ENCODE results near the gene CEBPB.

The CEBPB gene

GRCh38 chr20:50233325-50234212 lies 42.9 kb downstream of the CEBPB start:
- no peak overlapping the region for H3K27ac ChIP-seq
- no peak for TF ChIP-seq ZFX (IDR thresholded peaks at IDR 0.05)
- TF ChIP-seq, protein P1, sequence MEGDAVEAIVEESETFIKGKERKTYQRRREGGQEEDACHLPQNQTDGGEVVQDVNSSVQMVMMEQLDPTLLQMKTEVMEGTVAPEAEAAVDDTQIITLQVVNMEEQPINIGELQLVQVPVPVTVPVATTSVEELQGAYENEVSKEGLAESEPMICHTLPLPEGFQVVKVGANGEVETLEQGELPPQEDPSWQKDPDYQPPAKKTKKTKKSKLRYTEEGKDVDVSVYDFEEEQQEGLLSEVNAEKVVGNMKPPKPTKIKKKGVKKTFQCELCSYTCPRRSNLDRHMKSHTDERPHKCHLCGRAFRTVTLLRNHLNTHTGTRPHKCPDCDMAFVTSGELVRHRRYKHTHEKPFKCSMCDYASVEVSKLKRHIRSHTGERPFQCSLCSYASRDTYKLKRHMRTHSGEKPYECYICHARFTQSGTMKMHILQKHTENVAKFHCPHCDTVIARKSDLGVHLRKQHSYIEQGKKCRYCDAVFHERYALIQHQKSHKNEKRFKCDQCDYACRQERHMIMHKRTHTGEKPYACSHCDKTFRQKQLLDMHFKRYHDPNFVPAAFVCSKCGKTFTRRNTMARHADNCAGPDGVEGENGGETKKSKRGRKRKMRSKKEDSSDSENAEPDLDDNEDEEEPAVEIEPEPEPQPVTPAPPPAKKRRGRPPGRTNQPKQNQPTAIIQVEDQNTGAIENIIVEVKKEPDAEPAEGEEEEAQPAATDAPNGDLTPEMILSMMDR (conservative IDR thresholded peaks at IDR 0.05), result no peak

DNA sequence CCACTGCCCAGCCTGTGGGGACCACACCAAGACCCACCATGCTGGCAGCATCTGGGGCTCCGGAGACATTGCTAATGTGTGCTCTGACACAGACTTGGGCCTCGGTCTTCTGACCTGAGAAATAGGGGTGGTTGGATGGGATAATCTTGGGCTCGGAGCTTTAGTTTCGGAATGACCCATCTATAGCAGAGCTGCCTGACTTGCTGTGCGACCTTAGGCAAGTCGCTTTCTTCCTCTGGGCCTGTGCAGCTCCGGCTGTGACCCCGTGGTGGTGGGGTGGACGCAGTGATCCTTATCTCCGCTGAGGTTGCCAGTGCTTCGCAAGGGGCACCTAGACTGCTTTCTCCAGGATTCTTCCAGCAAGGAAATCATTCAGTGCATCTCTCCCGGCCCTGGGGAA lies 43.7 kb downstream of the CEBPB start:
- H3K27ac ChIP-seq, result no peak overlapping the region
- TF ChIP-seq, protein P1 (conservative IDR thresholded peaks at IDR 0.05), result no peak
- no peak for TF ChIP-seq ZFX (IDR thresholded peaks at IDR 0.05)

DNA sequence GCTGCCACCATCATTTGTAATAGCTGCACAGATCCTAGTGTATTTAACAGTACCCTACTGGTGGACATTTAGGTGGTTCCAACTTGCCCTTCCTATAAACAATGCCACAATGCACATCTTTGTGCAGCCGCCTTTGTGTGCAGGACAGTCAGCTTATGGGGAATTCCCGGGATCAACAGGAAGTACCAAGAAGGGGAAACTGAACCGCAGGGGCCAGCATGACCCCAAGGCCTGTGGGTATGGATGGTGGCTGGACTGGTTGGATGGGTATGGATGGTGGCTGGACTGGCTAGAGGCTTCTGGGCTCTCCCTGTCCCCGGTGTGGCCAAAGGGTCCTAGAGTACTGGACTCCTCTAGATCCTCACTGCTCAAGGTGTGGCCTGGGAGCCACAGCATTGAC lies 46.7 kb downstream of the CEBPB start:
- no peak overlapping the region for H3K27ac ChIP-seq
- TF ChIP-seq, protein P1 (conservative IDR thresholded peaks at IDR 0.05), result no peak
- TF ChIP-seq ZFX (IDR thresholded peaks at IDR 0.05), result no peak

GRCh38 chr20:50238081-50238800 lies 47.6 kb downstream of the CEBPB start:
- H3K27ac ChIP-seq, result no peak overlapping the region
- TF ChIP-seq, protein P1 (conservative IDR thresholded peaks at IDR 0.05), result no peak
- no peak for TF ChIP-seq ZFX (IDR thresholded peaks at IDR 0.05)

GRCh38 chr20:50240092-50240491 lies 49.5 kb downstream of the CEBPB start:
- TF ChIP-seq ZFX (IDR thresholded peaks at IDR 0.05), result no peak
- TF ChIP-seq, protein P1 (conservative IDR thresholded peaks at IDR 0.05), result no peak
- no peak overlapping the region for H3K27ac ChIP-seq

GRCh38 chr20:50242178-50242514 lies 51.5 kb downstream of the CEBPB start:
- no peak overlapping the region for H3K27ac ChIP-seq
- TF ChIP-seq, protein P1 (conservative IDR thresholded peaks at IDR 0.05), result no peak
- TF ChIP-seq ZFX (IDR thresholded peaks at IDR 0.05), result no peak
